Fibroblast of lung (primary cell): ENCODE results near the gene FCER2. TPM values are rescaled to one million over a fixed set of nuclear protein-coding genes. Genes with fewer than 3 reads are reported as not detected.

Experiments
- DNase-seq, 2 donors: peaks; one replicate each; pipeline versions ENCODE4 v3.0.0 to v3.0.0-alpha.2; 2010; ENCODE audit warnings: low read depth in 2 of 2
- H2AFZ ChIP-seq: 2 replicates; pipeline ENCODE4 v1.5.1; 2012; ENCODE audit warnings: low read length, control low read depth, inconsistent platforms
- H3K27ac ChIP-seq: 2 replicates; pipeline ENCODE4 v1.5.1; 2011; ENCODE audit warnings: low read length, control low read depth; ENCODE audit not compliant: insufficient read depth
- H3K27me3 ChIP-seq: 2 replicates; pipeline ENCODE4 v1.5.1; 2011; ENCODE audit warnings: mild to moderate bottlenecking, low read length; ENCODE audit not compliant: control insufficient read depth, insufficient read depth
- H3K36me3 ChIP-seq: 2 replicates; pipeline ENCODE4 v1.5.1; 2011; ENCODE audit warnings: low read length; ENCODE audit not compliant: control insufficient read depth, insufficient read depth
- H3K4me1 ChIP-seq: 2 replicates; pipeline ENCODE4 v1.5.1; 2011; ENCODE audit warnings: low read length; ENCODE audit not compliant: control insufficient read depth, insufficient read depth; ENCODE audit errors: extremely low read depth
- H3K4me2 ChIP-seq: 2 replicates; pipeline ENCODE4 v1.5.1; 2011; ENCODE audit warnings: low read length, control low read depth; ENCODE audit not compliant: insufficient read depth; ENCODE audit errors: extremely low read depth
- H3K4me3 ChIP-seq, 4 experiments: fragments of 200-600 bp in 1 of 4; sonication (generic) in 1 of 4; replicated peaks in 1 of 4; 2 replicates each; pipeline ENCODE4 v1.5.1; 2011 to 2016; ENCODE audit warnings: low read length in 4 of 4, low read depth in 3 of 4, mild to moderate bottlenecking in 3 of 4, control low read depth in 2 of 4, inconsistent platforms in 1 of 4, mixed read lengths in 1 of 4; ENCODE audit not compliant: insufficient read depth in 1 of 4; ENCODE audit errors: control extremely low read depth in 1 of 4
- H3K79me2 ChIP-seq: 2 replicates; pipeline ENCODE4 v1.5.1; 2012; ENCODE audit warnings: mild to moderate bottlenecking, low read length, inconsistent platforms; ENCODE audit not compliant: control insufficient read depth, insufficient read depth
- H3K9ac ChIP-seq: 2 replicates; pipeline ENCODE4 v1.5.1; 2011; ENCODE audit warnings: mild to moderate bottlenecking, low read length, control low read depth; ENCODE audit not compliant: insufficient read depth
- H3K9me3 ChIP-seq: 2 replicates; pipeline ENCODE4 v1.5.1; 2012; ENCODE audit warnings: low read depth, low read length; ENCODE audit not compliant: control insufficient read depth, insufficient read depth
- H4K20me1 ChIP-seq: 2 replicates; pipeline ENCODE4 v1.5.1; 2011; ENCODE audit warnings: low read length; ENCODE audit not compliant: control insufficient read depth, insufficient read depth; ENCODE audit errors: extremely low read depth
- EZH2 ChIP-seq: IDR thresholded peaks from 2 replicates; pipeline ENCODE4 v1.5.1; 2012; ENCODE audit warnings: low read length, control low read depth, mild to moderate bottlenecking; ENCODE audit errors: missing control alignments
- polyA plus RNA-seq, 2 donors: library from polyadenylated mRNA; depleted of rRNA in 1 of 2; stranded (reverse) in 1 of 2; unstranded in 1 of 2; fragments of >200 nt; gene quantifications; 2 replicates each; pipeline ENCODE4 v1.2.1, GENCODE V29; 2011 to 2012; ENCODE audit warnings: missing spikeins in 1 of 2
- total RNA-seq: library from RNA; depleted of rRNA; stranded (reverse); fragments of >200 nt; gene quantifications from 2 replicates; pipeline ENCODE4 v1.2.1, GENCODE V29; 2014
- TF ChIP-seq, protein P1 (sequence below), 2 donors: IDR thresholded peaks in 1 of 2; conservative IDR thresholded peaks in 1 of 2; 1 replicate in 1 of 2; 2 replicates in 1 of 2; pipeline ENCODE4 v1.5.1; 2011 to 2012; ENCODE audit warnings: low read length in 2 of 2, control low read depth in 1 of 2, inconsistent platforms in 1 of 2, low read depth in 1 of 2, mild to moderate bottlenecking in 1 of 2

FCER2 gene
- total and polyA plus RNA-seq, 2 donors (not counting 1 experiment from before 2014, with no cell fraction given), result not detected

DNA sequence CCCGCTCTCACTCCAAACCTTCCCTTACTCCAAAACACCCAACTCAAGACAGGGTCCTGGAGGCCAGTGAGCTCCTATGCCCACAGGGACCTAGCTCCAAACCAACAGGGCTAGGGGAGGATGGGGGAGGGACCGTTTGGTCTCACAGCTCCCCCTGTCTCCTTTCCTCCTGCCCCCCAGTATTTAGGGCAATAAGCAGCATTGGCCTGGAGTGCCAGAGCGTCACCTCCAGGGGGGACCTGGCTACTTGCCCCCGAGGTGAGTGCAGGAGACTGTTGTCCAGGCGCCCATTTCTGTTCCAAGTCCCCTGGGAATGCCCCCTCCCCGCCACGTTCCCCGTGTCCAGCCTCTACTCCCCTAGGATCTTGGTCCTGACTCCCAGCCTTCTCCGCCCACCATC lies 32.3 kb downstream of the FCER2 start:
- Histone ChIP-seq H3K9me3 (no peaks in the 10 kb centered on the region), H2AFZ (no peak overlapping the region), H3K36me3 (no peaks in the 10 kb centered on the region), H3K4me3 (no peak overlapping the region), H4K20me1 (no peaks in the 10 kb centered on the region), H3K27me3 (no peaks in the 10 kb centered on the region), H3K9ac (no peak overlapping the region), H3K27ac (no peak overlapping the region), H3K4me1 (no peaks in the 10 kb centered on the region), H3K4me2 (no peak overlapping the region), H3K79me2 (no peaks in the 10 kb centered on the region)
- no peak for TF ChIP-seq EZH2
- TF ChIP-seq, protein P1, sequence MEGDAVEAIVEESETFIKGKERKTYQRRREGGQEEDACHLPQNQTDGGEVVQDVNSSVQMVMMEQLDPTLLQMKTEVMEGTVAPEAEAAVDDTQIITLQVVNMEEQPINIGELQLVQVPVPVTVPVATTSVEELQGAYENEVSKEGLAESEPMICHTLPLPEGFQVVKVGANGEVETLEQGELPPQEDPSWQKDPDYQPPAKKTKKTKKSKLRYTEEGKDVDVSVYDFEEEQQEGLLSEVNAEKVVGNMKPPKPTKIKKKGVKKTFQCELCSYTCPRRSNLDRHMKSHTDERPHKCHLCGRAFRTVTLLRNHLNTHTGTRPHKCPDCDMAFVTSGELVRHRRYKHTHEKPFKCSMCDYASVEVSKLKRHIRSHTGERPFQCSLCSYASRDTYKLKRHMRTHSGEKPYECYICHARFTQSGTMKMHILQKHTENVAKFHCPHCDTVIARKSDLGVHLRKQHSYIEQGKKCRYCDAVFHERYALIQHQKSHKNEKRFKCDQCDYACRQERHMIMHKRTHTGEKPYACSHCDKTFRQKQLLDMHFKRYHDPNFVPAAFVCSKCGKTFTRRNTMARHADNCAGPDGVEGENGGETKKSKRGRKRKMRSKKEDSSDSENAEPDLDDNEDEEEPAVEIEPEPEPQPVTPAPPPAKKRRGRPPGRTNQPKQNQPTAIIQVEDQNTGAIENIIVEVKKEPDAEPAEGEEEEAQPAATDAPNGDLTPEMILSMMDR (conservative IDR thresholded peaks at IDR 0.05 in 1 of 2, IDR thresholded peaks at IDR 0.05 in 1 of 2; ENCODE audit: low read depth in 1 of 2, low read length in 2 of 2), result no peak
- DNase-seq, result no peak

DNA sequence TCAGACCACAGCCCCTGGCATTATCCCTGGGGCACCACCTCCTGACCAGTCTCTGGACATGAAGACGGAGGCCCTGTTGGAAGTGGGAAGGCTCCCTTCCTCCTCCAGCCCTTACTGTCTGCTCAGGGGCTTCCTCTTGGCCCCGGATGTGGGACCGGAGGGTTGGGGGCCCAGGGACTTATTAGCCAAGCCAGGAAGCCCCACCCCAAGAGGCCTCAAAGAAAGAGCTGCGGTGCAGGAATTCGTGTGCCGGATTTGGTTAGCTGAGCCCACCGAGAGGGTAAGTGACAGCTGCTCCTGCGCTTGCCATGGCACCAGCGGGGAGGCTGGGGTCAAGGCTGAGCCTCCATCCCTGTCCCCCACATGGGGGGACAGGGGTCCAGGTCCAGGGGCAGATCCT lies 33.1 kb downstream of the FCER2 start, which contains the start of gene RETN:
RETN (plus strand) TSS at position 208 of the 400 bp plus-strand sequence. CDS start 278 bp downstream, outside the sequence.
- Histone ChIP-seq H2AFZ (no peak within 1 kb of the TSS), H3K9ac (no peak within 1 kb of the TSS), H3K79me2 (no peaks in the 10 kb centered on the region), H3K9me3 (no peaks in the 10 kb centered on the region), H3K4me3 (no peak within 1 kb of the TSS), H3K27ac (no peak within 1 kb of the TSS), H3K4me1 (no peaks in the 10 kb centered on the region), H3K27me3 (no peaks in the 10 kb centered on the region), H4K20me1 (no peaks in the 10 kb centered on the region), H3K4me2 (no peak within 1 kb of the TSS), H3K36me3 (no peaks in the 10 kb centered on the region)
- DNase-seq, result no peak
- TF ChIP-seq, protein P1 (conservative IDR thresholded peaks at IDR 0.05 in 1 of 2, IDR thresholded peaks at IDR 0.05 in 1 of 2; ENCODE audit: low read depth in 1 of 2, low read length in 2 of 2), result no peak
- TF ChIP-seq EZH2, result no peak

DNA sequence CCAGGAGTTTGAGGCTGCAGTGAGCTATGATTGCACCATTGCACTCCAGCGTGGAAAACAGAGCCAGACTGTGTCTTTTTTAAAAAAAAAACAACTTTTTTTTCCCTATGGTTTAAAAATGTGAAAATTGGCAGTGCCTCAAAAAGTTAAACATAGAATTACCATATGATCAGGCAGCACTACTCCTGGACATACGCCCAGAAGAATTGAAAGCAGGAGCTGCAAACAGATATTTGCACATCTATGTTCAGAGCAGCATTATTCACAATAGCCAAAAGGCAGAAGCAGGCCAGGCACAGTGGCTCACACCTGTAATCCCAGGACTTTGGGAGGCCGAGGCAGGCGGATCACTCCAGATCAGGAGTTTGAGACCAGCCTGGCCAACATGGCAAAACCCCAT lies 36.9 kb downstream of the FCER2 start:
- Histone ChIP-seq H3K27ac (no peak overlapping the region), H4K20me1 (no peaks in the 10 kb centered on the region)
- TF ChIP-seq, protein P1 (conservative IDR thresholded peaks at IDR 0.05 in 1 of 2, IDR thresholded peaks at IDR 0.05 in 1 of 2; ENCODE audit: low read depth in 1 of 2, low read length in 2 of 2), result no peak
- TF ChIP-seq EZH2, result no peak

More for the DNA sequence above, 36.9 kb downstream of the FCER2 start:
- Histone ChIP-seq H3K36me3 (no peaks in the 10 kb centered on the region), H3K4me2 (no peak overlapping the region), H3K4me3 (no peak overlapping the region), H3K9ac (no peak overlapping the region), H3K27me3 (no peaks in the 10 kb centered on the region), H3K79me2 (no peaks in the 10 kb centered on the region), H3K9me3 (no peaks in the 10 kb centered on the region), H2AFZ (no peak overlapping the region), H3K4me1 (no peaks in the 10 kb centered on the region)
- peak in 1 of 2 donors; percentile 84 for DNase-seq
